ENCODE data around the gene ANAPC15. TPM values are rescaled to one million over a fixed set of nuclear protein-coding genes. Genes with fewer than 3 reads are reported as not detected.

Gene ANAPC15
- total RNA-seq (20.8 and 24.8 TPM in 2 replicates), polyA plus RNA-seq (97.2 and 174 TPM in 2 replicates), polyA minus RNA-seq (ENCODE audit: low replicate concordance) (10.2 and 60.4 TPM in 2 replicates)
- polyA plus RNA-seq (2012), result 67.6 and 112 TPM in 2 replicates

DNA sequence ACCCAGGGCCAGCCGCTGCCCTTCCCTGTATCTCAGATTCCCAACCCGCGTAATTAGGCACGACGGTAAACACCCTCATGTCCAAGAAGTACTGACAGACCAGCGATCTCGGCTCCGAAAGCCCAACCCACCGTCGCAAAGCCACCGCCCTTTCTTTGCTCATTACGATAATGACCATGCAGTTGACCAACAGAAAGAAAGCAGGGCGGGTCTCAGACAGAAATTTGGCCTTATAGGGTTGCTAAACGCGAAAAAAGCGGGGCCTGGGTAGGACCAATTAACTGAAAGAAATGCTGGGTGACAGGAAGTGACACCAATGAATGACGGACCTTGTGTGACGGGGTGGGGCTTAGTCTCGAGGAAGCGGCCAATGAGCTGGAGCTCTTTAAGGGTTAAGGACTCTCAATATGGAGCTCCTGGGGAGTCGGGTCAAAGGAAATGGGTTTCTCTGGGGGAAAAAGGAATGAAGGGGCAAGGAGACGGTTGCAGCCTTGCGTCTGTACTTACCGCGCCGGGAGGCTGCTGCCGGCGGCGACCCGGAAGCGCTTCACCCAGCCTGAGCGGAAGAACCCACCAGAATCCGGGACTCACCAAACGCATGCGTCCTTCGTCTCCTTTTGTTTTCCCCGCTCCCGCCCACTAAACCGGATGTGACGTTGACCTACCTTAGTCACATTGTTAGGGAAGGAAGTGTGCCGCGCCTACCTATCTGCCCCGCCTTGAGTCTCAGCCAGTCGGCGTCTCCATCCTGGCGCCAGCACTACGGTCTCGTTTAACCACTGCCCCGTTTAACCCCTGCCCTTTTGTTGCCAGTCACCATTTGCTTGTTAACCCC, at the start of gene ANAPC15:
Gene ANAPC15, minus strand, starts transcription at position 553 of the 835 bp plus-strand sequence. CDS start 1,419 bp downstream, outside the sequence.
- Histone ChIP-seq H3K27ac (ENCODE audit: insufficient read depth, low read length) (peak within 1 kb of the TSS; percentile 97), H3K4me2 (ENCODE audit: extremely low read depth, insufficient read depth, low read length) (peak within 1 kb of the TSS; percentile 94), H4K20me1 (ENCODE audit: control insufficient read depth, extremely low read depth, insufficient read depth, low read length) (no peaks in the 10 kb centered on the region), H3K36me3 (ENCODE audit: control insufficient read depth, insufficient read depth, low read length) (no peaks in the 10 kb centered on the region), H3K9me3 (ENCODE audit: control insufficient read depth, insufficient read depth, low read depth, low read length) (no peaks in the 10 kb centered on the region), H3K4me1 (ENCODE audit: control insufficient read depth, extremely low read depth, insufficient read depth, low read length) (peaks cover 8% of the 10 kb centered on the region), H3K79me2 (ENCODE audit: control insufficient read depth, insufficient read depth, low read length) (no peaks in the 10 kb centered on the region), H3K27me3 (ENCODE audit: control insufficient read depth, insufficient read depth, low read length) (no peaks in the 10 kb centered on the region), H3K9ac (ENCODE audit: insufficient read depth, low read length) (peak within 1 kb of the TSS; percentile 93), H2AFZ (ENCODE audit: low read length) (peak within 1 kb of the TSS; percentile 88), H3K4me3 (replicated peaks in 1 of 4; ENCODE audit: control extremely low read depth in 1 of 4, insufficient read depth in 1 of 4, low read depth in 3 of 4, low read length in 4 of 4) (peak within 1 kb of the TSS; percentile 62 to 82 (median 66))
- TF ChIP-seq EZH2 (IDR thresholded peaks at IDR 0.05; ENCODE audit: low read length, missing control alignments), result no peak
- TF ChIP-seq, protein P1, sequence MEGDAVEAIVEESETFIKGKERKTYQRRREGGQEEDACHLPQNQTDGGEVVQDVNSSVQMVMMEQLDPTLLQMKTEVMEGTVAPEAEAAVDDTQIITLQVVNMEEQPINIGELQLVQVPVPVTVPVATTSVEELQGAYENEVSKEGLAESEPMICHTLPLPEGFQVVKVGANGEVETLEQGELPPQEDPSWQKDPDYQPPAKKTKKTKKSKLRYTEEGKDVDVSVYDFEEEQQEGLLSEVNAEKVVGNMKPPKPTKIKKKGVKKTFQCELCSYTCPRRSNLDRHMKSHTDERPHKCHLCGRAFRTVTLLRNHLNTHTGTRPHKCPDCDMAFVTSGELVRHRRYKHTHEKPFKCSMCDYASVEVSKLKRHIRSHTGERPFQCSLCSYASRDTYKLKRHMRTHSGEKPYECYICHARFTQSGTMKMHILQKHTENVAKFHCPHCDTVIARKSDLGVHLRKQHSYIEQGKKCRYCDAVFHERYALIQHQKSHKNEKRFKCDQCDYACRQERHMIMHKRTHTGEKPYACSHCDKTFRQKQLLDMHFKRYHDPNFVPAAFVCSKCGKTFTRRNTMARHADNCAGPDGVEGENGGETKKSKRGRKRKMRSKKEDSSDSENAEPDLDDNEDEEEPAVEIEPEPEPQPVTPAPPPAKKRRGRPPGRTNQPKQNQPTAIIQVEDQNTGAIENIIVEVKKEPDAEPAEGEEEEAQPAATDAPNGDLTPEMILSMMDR (conservative IDR thresholded peaks at IDR 0.05 in 1 of 2, IDR thresholded peaks at IDR 0.05 in 1 of 2; ENCODE audit: low read depth in 1 of 2, low read length in 2 of 2), result no peak
- peak; percentile 99 to 100 for DNase-seq (ENCODE audit: low read depth in 2 of 2)

DNA sequence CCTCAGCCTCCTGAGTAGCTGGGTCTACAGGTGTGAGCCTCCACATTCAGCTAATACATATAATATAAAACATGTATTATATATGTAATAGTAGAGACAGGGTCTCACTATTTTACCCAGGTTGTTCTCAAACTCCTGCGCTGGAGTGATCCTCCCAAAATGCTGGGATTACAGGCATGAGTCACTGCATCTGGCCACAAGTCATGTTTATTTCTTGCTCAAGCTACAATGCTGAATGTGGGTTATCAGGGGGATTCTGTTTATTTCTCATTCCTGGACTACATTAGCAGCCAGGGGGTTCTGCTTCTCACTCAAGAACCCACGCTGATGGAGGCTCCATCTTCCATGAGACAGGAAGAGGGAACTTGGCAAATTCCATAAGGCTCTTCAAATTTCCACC, 47.8 kb upstream of the ANAPC15 start:
- no peaks in the 10 kb centered on the region for H4K20me1 ChIP-seq (ENCODE audit: control insufficient read depth, extremely low read depth, insufficient read depth, low read length)
- no peak for TF ChIP-seq EZH2 (IDR thresholded peaks at IDR 0.05; ENCODE audit: low read length, missing control alignments)
- TF ChIP-seq, protein P1 (conservative IDR thresholded peaks at IDR 0.05 in 1 of 2, IDR thresholded peaks at IDR 0.05 in 1 of 2; ENCODE audit: low read depth in 1 of 2, low read length in 2 of 2), result no peak
- no peak overlapping the region for H3K9ac ChIP-seq (ENCODE audit: insufficient read depth, low read length)
- no peaks in the 10 kb centered on the region for H3K36me3 ChIP-seq (ENCODE audit: control insufficient read depth, insufficient read depth, low read length)
- H3K4me2 ChIP-seq (ENCODE audit: extremely low read depth, insufficient read depth, low read length), result no peak overlapping the region
- no peak overlapping the region for H2AFZ ChIP-seq (ENCODE audit: low read length)
- DNase-seq (ENCODE audit: low read depth in 2 of 2), result peak in 1 of 2 donors; percentile 8
- H3K79me2 ChIP-seq (ENCODE audit: control insufficient read depth, insufficient read depth, low read length), result no peaks in the 10 kb centered on the region
- no peak overlapping the region for H3K4me3 ChIP-seq (replicated peaks in 1 of 4; ENCODE audit: control extremely low read depth in 1 of 4, insufficient read depth in 1 of 4, low read depth in 3 of 4, low read length in 4 of 4)
- H3K27me3 ChIP-seq (ENCODE audit: control insufficient read depth, insufficient read depth, low read length), result no peaks in the 10 kb centered on the region
- H3K9me3 ChIP-seq (ENCODE audit: control insufficient read depth, insufficient read depth, low read depth, low read length), result no peaks in the 10 kb centered on the region
- H3K4me1 ChIP-seq (ENCODE audit: control insufficient read depth, extremely low read depth, insufficient read depth, low read length), result no peaks in the 10 kb centered on the region
- H3K27ac ChIP-seq (ENCODE audit: insufficient read depth, low read length), result no peak overlapping the region

DNA sequence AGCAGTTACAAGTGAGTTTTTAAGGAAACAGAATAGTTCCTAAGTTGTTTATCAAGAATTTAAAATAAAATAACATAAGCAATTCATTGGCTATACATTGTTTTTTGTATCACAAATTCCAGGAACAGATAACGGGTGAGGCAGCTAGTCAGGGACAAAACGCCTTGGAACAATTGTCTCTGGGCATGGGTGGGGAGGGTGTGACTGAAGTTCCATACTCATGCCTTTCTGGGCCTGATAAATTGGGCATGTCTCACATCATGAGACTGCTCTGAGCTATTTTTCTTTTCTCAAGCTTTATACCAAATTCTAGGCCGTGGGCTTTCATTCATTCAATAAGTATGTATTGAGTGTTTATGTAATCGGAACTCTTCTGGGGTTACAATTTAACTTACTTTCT, 44.6 kb upstream of the ANAPC15 start:
- no peak overlapping the region for H3K27ac ChIP-seq (ENCODE audit: insufficient read depth, low read length)
- no peak overlapping the region for H3K9ac ChIP-seq (ENCODE audit: insufficient read depth, low read length)
- H3K4me2 ChIP-seq (ENCODE audit: extremely low read depth, insufficient read depth, low read length), result no peak overlapping the region
- no peaks in the 10 kb centered on the region for H3K27me3 ChIP-seq (ENCODE audit: control insufficient read depth, insufficient read depth, low read length)
- no peaks in the 10 kb centered on the region for H3K79me2 ChIP-seq (ENCODE audit: control insufficient read depth, insufficient read depth, low read length)
- no peaks in the 10 kb centered on the region for H3K9me3 ChIP-seq (ENCODE audit: control insufficient read depth, insufficient read depth, low read depth, low read length)
- no peak for DNase-seq (ENCODE audit: low read depth in 2 of 2)
- no peaks in the 10 kb centered on the region for H3K36me3 ChIP-seq (ENCODE audit: control insufficient read depth, insufficient read depth, low read length)
- TF ChIP-seq EZH2 (IDR thresholded peaks at IDR 0.05; ENCODE audit: low read length, missing control alignments), result no peak
- TF ChIP-seq, protein P1 (conservative IDR thresholded peaks at IDR 0.05 in 1 of 2, IDR thresholded peaks at IDR 0.05 in 1 of 2; ENCODE audit: low read depth in 1 of 2, low read length in 2 of 2), result no peak
- no peak overlapping the region for H3K4me3 ChIP-seq (replicated peaks in 1 of 4; ENCODE audit: control extremely low read depth in 1 of 4, insufficient read depth in 1 of 4, low read depth in 3 of 4, low read length in 4 of 4)
- no peaks in the 10 kb centered on the region for H4K20me1 ChIP-seq (ENCODE audit: control insufficient read depth, extremely low read depth, insufficient read depth, low read length)
- H2AFZ ChIP-seq (ENCODE audit: low read length), result no peak overlapping the region
- no peaks in the 10 kb centered on the region for H3K4me1 ChIP-seq (ENCODE audit: control insufficient read depth, extremely low read depth, insufficient read depth, low read length)
